HT1080 (cell line): ENCODE results near the gene BEX3. TPM values are rescaled to one million over a fixed set of nuclear protein-coding genes. Genes with fewer than 3 reads are reported as not detected.

Experiments
- DNase-seq: peaks from one replicate; pipeline ENCODE4 v3.0.0-alpha.2; 2015; ENCODE audit warnings: low read depth
- small RNA-seq: library from RNA; depleted of rRNA; stranded (forward); fragments of <200 nt; gene quantifications from one replicate; pipeline ENCODE3, GENCODE V24; 2014
- total RNA-seq: library from RNA; depleted of rRNA; stranded (reverse); fragments of >200 nt; shearing (Covaris generic); gene quantifications from 2 replicates; pipeline ENCODE4 v1.2.3, GENCODE V29; 2014; rRNA removed

Gene BEX3
- total RNA-seq, 1 experiment from 2014 or later = 198 TPM

GRCh38 chrX:103418811-103419340, 42.5 kb downstream of the BEX3 start:
- no peak for DNase-seq

- DNase-seq = no peak
Measured at GRCh38 chrX:103423955-103424638, 47.8 kb downstream of the BEX3 start.

Small RNA genes within 50 kb of the gene (small RNA-seq; reads per million reads assigned to genes)
- gene Z92846.1 = not detected

Other genes with a start within 250 kb of the BEX3 start
- gene BEX4, start 161.4 kb upstream of the BEX3 start, total RNA-seq = 0.90 TPM in 1 of 2 replicates, not detected in the other
- gene TCEAL8, start 121.4 kb upstream of the BEX3 start, total RNA-seq = 46.8 and 48.9 TPM in 2 replicates
- gene TCEAL5, start 99.8 kb upstream of the BEX3 start, total RNA-seq = not detected in 2 replicates
- gene BEX2, start 65.5 kb upstream of the BEX3 start, total RNA-seq = 2.0 and 2.9 TPM in 2 replicates
- gene TCEAL7, start 46.3 kb upstream of the BEX3 start, total RNA-seq = not detected in 2 replicates
- gene TCEAL9, start 20.0 kb upstream of the BEX3 start, total RNA-seq = 40.8 and 43.8 TPM in 2 replicates
- not detected in 2 replicates for gene RAB40A, start 143.0 kb downstream of the BEX3 start, total RNA-seq
- 30.0 and 33.0 TPM in 2 replicates for gene TCEAL4, start 209.0 kb downstream of the BEX3 start, total RNA-seq
- gene TCEAL3, start 231.4 kb downstream of the BEX3 start, total RNA-seq = 14.3 and 17.1 TPM in 2 replicates